G401.6 (cell line): ENCODE results near the gene TAP1.
"Not testable (repeated sequence)": the region's sequence is repeated elsewhere in the genome, so short reads cannot be mapped to it uniquely, and the experiment has no call there.

ENCODE experiments used
- FAIRE-seq: peaks from 2 replicates; lab custom pipeline; 2012; peaks lifted over from hg19 to GRCh38; lab: Jason Lieb, UNC

The TAP1 gene

DNA sequence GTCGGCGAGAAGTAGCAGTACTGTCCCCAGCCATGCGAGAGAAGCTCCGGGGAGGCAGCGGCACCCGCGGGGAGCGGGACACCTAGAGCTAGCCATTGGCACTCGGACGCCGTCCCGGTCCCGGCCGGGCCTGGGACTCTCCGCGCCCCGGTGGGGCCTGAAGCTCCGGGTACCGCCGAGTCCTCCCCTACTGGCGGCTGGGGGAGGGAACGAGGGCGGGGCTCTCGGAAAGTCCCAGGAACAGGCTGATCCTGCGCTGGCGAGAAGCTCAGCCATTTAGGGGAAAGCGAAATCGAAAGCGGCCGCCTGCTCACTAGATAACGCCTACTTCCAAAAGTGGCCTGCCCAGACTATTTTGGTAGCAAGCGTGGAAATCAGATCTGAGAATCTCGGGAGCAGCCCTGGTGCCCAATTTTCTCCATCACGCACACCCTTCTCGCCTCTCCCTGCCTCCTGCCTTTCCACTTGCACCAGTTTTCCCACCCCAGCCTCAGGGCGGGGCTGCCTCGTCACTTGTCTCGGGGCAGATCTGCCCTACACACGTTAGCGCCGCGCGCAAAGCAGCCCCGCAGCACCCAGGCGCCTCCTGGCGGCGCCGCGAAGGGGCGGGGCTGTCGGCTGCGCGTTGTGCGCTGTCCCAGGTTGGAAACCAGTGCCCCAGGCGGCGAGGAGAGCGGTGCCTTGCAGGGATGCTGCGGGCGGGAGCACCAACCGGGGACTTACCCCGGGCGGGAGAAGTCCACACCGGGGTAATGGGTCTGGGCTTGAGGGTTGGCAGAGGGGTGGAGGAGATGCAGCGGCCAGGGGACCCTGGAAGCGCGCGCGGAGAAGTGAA, at the start of gene TAP1, which contains the start of gene PSMB9:
TAP1 (minus strand) TSS at position 164 of the 835 bp plus-strand sequence; CDS start at position 96, 68 bp downstream.
PSMB9 (plus strand) TSS at position 652 of the 835 bp plus-strand sequence; CDS start at position 690, 38 bp downstream.
- peak; percentile 64 for FAIRE-seq

- no peak for FAIRE-seq
Measured at GRCh38 chr6:32895006-32895345, 41.5 kb upstream of the TAP1 start.

GRCh38 chr6:32894085-32895005, 40.8 kb upstream of the TAP1 start:
- FAIRE-seq, result peak; percentile 87

DNA sequence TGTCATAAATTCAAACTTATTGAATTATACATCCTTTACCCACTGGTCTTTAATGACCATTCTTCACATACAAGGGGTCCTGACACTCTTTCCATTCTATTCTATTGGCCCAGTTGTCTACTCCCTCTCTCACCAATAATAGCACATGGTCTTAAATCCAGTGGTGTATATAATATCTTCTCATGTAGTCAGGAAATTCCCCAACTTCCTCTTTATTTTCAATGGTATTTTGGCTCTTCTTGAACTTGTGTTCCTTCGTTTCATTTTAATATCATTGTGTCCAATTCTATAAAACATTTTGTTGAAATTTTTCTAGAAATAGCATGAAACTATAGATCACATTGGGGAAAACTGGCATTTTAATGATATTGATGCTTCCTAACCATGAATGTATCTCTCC, 37.3 kb upstream of the TAP1 start:
- FAIRE-seq, result no peak

GRCh38 chr6:32889533-32889932, 36.0 kb upstream of the TAP1 start:
- FAIRE-seq, result no peak

DNA sequence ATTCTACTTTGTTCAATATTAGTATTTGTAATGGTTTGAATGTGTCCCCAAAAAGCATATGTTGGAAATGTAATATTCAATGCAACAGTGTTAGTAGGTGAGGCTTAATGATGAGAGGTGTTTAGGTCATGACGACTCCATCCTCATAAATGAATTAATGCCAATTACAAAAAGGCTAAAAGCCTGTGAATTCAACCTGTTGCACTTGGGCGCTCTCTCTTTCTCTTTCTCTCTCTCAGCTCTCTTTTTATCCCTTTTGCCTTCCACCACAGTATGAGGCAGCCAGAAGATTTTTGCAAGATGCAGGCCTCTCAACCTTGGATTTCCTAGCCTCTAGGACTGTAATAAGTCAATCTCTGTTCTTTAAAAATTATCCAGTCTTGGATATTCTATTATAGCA, 35.1 kb upstream of the TAP1 start:
- no peak for FAIRE-seq

- no peak for FAIRE-seq
Measured at GRCh38 chr6:32887616-32888015, 34.1 kb upstream of the TAP1 start.

DNA sequence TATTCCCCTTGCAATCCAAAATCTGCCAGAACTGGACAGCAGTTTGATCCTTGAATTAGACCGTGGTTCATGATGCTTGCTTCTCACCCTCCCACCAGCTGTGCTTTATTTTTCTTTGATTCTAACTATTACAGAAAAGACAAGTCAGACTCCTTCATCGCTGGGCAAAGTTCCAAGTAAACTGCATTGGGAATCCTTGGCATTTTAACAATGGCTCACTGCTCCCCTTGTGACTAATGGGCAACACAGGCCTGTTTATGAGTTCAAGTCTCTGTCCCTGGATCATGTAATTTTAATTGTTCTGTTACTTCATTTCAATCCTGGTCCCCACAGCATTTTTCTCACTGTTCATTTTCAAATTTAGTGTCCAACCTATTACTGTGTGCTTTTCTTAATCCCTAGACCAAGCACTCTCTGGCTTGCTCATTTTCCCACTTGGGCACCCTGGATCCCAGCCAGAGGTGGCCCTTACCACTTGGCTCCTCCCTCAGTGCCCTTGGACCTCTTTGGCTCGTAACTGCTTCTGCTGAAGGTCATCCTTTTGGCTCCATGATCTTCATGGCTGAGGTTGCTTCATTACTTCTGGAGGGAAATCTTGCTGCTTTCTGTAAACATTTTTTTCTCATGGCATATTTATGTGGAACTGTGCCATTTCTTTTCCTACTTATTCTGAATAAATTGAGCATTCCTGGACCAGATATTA, 33.3 kb upstream of the TAP1 start:
- no peak for FAIRE-seq

GRCh38 chr6:32885698-32886286, 32.3 kb upstream of the TAP1 start:
- peak; percentile 94 for FAIRE-seq

- FAIRE-seq, result no peak
Measured at GRCh38 chr6:32883789-32884188, 30.3 kb upstream of the TAP1 start.

GRCh38 chr6:32882879-32883250, 29.4 kb upstream of the TAP1 start:
- no peak for FAIRE-seq

DNA sequence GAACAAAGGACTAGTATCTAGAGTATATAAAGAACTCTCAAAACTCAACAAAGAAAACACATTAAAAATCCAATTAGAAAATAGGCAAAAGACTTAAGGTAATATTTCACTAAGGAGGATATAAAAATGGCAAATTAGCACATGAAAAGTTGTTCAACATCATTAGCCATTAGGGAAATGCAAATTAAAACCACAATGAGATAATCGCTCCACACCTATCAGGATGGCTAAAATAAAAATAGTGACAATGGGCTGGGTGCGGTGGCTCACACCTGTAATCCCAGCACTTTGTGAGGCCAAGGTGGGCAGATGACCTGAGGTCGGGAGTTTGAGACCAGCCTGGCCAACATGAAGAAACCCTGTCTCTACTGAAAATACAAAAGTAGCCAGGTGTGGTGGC, 27.5 kb upstream of the TAP1 start:
- FAIRE-seq, result not testable (repeated sequence)

- no peak for FAIRE-seq
Measured at GRCh38 chr6:32879691-32880090, 26.2 kb upstream of the TAP1 start.

- no peak for FAIRE-seq
Measured at GRCh38 chr6:32876603-32877002, 23.1 kb upstream of the TAP1 start.

DNA sequence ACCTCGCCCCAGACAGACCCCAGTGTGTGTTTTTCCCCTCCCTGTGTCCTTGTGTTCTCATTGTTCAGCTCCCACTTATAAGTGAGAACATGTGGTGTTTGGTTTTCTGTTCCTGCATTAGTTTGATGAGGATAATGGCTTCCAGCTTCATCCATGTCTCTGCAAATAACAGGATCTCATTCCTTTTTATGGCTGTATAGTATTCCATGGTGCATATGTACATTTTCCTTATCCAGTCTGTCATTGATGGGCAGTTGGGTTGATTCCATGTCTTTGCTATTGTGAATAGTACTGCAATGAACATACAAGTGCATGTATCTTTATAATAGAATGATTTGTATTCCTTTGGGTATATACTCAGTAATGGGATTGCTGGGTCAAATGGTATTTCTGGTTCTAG, 20.4 kb upstream of the TAP1 start:
- not testable (repeated sequence) for FAIRE-seq

GRCh38 chr6:32868257-32868788, 14.8 kb upstream of the TAP1 start:
- FAIRE-seq, result peak; percentile 97

GRCh38 chr6:32867554-32868256, 14.2 kb upstream of the TAP1 start:
- no peak for FAIRE-seq

DNA sequence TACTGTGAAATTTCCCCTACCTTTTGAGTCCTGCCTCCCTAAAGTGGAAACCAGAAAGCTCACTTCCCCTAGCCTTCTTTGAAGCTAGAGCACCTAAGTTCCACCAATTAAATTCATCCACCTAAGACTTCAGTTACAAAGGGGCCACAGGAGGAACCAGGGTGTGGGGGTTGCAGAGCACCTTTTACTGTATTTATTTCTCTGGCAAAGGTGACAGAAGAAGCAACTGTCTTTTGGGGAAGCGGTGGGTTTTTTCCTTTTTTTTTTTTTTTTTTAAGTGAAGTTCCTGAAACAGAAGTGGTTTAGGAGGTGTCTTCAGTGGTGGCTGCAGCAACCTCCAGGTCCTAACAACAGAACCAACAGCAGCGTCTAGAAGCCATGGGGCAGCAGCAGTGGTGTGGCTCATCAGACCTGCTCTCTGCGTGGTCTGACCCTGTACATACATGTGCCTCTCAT, 13.5 kb upstream of the TAP1 start:
- FAIRE-seq, result no peak

DNA sequence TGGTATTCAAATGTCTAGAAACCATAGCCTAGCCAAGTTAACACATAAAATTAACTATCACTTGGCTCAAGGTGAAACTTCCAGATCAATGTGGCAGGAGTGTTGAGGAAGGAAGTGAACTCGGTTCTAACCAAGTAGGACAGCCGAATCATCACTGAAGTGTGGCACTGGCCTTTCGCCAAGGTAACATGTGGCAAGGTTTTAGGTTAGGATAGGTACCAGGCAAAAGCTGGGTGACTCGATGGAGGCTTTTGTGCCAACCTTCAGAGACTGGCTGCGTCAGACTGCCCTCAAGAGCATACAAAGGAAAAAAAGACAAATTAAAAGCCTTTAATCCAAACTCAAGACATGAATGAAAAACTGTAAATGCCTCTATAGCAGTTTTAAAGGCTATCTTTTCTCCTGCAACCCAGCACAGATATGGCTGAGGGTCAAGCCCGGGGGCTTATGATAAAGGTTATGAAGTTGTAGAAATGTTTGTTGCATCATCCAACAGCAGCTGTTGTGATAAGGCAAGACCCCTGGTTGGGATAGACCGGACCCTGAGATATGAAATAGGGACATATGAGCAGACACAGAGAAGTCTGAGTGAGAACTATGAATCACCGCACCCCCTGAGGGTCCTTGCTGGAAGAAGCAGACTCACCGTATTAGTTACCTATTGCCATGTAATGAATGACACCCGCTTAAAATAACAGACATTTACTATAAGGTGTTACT, 12.4 kb upstream of the TAP1 start:
- no peak for FAIRE-seq

GRCh38 chr6:32862725-32863124, 9.2 kb upstream of the TAP1 start:
- no peak for FAIRE-seq
